ENCODE data around the gene SPATA7. TPM values are rescaled to one million over a fixed set of nuclear protein-coding genes. Genes with fewer than 3 reads are reported as not detected.

SPATA7 gene
- total RNA-seq, 3 donors from 2014 or later: 6.7 to 15.9 (median 7.1) TPM

DNA sequence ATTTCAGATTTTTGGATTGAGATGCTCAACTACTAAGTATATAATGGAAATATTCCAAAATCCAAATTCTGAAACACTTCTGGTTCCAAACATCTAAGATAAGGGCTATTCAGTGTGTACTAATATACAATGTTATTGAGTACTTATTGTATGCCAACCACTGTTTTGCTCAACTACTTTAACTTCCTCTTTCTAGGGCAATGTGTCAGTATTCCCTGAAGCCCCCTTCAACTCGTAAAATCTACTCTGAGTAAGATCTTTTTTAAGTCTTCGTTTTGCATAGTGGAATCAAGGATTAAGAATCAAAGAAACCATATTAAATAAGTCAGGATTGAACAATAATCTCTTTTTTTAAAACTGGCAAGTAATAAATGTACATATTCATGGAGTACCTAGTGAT lies 45.5 kb downstream of the SPATA7 start:
- TF ChIP-seq, protein P1, sequence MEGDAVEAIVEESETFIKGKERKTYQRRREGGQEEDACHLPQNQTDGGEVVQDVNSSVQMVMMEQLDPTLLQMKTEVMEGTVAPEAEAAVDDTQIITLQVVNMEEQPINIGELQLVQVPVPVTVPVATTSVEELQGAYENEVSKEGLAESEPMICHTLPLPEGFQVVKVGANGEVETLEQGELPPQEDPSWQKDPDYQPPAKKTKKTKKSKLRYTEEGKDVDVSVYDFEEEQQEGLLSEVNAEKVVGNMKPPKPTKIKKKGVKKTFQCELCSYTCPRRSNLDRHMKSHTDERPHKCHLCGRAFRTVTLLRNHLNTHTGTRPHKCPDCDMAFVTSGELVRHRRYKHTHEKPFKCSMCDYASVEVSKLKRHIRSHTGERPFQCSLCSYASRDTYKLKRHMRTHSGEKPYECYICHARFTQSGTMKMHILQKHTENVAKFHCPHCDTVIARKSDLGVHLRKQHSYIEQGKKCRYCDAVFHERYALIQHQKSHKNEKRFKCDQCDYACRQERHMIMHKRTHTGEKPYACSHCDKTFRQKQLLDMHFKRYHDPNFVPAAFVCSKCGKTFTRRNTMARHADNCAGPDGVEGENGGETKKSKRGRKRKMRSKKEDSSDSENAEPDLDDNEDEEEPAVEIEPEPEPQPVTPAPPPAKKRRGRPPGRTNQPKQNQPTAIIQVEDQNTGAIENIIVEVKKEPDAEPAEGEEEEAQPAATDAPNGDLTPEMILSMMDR (IDR thresholded peaks at IDR 0.05): no peak
- intact Hi-C loops (cut with DNase I, micrococcal nuclease): no loop called here
- H3K9me3 ChIP-seq: no peaks in the 10 kb centered on the region
- no peak for DNase-seq
- no peaks in the 10 kb centered on the region for H3K36me3 ChIP-seq (ENCODE audit: low read depth)
- H3K4me1 ChIP-seq (ENCODE audit: low read depth): no peaks in the 10 kb centered on the region
- H3K4me3 ChIP-seq: no peak overlapping the region
- no peak for ATAC-seq

DNA sequence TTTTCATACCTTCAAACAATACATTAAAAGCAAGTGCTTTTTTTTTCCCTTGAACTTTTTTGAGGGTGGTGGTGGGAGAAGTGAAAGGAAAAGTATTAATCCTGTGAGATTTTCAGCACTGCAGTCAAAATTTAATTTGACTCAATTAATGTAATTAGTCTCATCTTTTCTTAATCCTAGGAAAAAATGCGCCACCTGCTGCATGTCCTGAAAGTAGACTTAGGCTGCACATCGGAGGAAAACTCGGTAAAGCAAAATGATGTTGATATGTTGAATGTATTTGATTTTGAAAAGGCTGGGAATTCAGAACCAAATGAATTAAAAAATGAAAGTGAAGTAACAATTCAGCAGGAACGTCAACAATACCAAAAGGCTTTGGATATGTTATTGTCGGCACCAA lies 52.2 kb downstream of the SPATA7 start:
- no peak overlapping the region for H3K4me3 ChIP-seq
- no peaks in the 10 kb centered on the region for H3K9me3 ChIP-seq
- TF ChIP-seq, protein P1 (IDR thresholded peaks at IDR 0.05): no peak
- intact Hi-C loops (cut with DNase I, micrococcal nuclease): no loop called here
- DNase-seq: no peak
- no peak for ATAC-seq
- H3K36me3 ChIP-seq (ENCODE audit: low read depth): no peaks in the 10 kb centered on the region
- H3K4me1 ChIP-seq (ENCODE audit: low read depth): no peaks in the 10 kb centered on the region

DNA sequence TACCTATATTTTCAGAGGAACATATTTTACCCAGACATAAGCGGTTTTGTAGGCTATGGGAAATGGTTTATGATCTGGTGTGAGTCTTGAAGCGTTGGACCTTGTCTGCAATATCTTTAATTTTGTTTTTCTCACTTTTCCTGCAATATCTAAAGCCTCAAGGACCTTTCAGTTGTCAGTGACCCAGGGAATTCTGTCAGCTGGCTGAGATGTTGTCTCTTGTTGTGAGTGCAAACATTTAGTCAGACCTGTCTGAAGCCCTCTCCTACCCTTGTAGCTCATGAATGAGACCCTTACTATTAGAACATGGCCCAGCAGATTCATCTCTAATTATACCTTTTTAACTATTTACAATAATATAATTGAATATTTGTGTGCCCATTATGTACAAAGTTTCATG lies 53.6 kb downstream of the SPATA7 start:
- Histone ChIP-seq H3K36me3 (ENCODE audit: low read depth) (no peaks in the 10 kb centered on the region), H3K9me3 (no peaks in the 10 kb centered on the region), H3K4me3 (no peak overlapping the region), H3K4me1 (ENCODE audit: low read depth) (no peaks in the 10 kb centered on the region)
- TF ChIP-seq, protein P1 (IDR thresholded peaks at IDR 0.05): no peak
- intact Hi-C loops (cut with DNase I, micrococcal nuclease): no loop called here
- DNase-seq (no peak), ATAC-seq (no peak)

DNA sequence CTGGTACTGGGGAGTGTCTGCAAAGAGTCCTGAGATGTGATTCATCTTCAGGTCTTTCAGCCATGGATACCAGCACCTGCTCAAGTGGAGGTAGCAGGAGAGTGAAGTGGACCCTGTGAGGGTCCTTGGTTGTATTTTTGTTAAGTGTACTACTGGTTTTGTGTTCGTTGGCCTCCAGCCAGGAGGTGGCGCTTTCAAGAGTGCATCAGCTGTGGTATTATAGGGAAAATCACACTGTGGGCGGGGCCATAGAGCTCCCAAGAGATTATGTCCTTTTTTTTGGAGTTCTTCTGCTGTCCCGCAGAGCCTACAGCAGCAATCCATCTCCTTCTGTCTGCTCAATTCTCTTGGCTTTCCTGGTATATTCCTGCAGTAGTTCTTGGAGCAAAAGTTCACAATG lies 66.8 kb downstream of the SPATA7 start:
- no peaks in the 10 kb centered on the region for H3K4me1 ChIP-seq (ENCODE audit: low read depth)
- intact Hi-C loops (cut with DNase I, micrococcal nuclease): no loop called here
- ATAC-seq (no peak), DNase-seq (no peak)
- no peaks in the 10 kb centered on the region for H3K36me3 ChIP-seq (ENCODE audit: low read depth)
- H3K4me3 ChIP-seq: no peak overlapping the region
- no peaks in the 10 kb centered on the region for H3K9me3 ChIP-seq
- TF ChIP-seq, protein P1 (IDR thresholded peaks at IDR 0.05): no peak

DNA sequence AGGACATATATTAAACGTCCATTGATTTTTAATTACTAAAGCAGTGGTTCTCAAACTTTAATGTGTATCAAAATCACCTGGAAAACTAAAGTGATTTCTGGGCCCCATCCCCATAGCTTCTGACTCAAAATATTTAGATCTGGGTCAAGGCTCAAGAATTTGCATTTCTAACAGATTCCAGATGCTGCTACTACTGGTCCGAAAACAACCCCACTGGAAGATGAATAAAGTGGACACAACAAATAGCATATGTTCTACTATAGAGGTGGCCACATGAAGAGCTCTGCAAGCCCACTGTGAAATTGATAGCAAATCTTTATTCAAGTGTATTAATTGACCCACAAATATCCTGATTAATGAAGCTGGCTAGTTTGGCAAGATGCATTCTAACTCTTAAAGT lies 69.4 kb downstream of the SPATA7 start:
- Histone ChIP-seq H3K36me3 (ENCODE audit: low read depth) (no peaks in the 10 kb centered on the region), H3K4me1 (ENCODE audit: low read depth) (no peaks in the 10 kb centered on the region), H3K4me3 (no peak overlapping the region), H3K9me3 (no peaks in the 10 kb centered on the region)
- DNase-seq (no peak), ATAC-seq (no peak)
- TF ChIP-seq, protein P1 (IDR thresholded peaks at IDR 0.05): no peak
- intact Hi-C loops (cut with DNase I, micrococcal nuclease): no loop called here

DNA sequence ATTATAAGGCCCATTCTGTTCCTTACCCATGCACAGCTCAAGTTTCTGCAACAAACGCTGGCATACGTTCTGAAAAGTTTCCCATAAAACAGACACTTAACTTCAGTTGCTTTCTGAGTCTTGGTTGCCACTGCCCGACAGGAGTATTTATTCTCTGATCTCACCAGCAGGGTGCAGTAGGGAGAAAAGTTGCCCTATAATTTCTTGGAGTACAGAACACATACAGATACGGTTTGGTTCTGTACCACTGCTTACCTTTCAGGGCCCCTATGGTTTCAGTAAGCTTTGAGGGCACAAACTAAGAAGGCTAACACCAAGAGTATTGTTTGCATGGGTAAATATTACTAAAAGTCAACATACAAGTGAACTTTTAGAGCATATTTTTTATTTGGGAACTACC lies 77.9 kb downstream of the SPATA7 start:
- ATAC-seq (peak; percentile 71), DNase-seq (peak in 1 of 3 donors; percentile 32)
- TF ChIP-seq, protein P1 (IDR thresholded peaks at IDR 0.05): no peak
- H3K4me1 ChIP-seq (ENCODE audit: low read depth): no peaks in the 10 kb centered on the region
- no peak overlapping the region for H3K4me3 ChIP-seq
- peaks cover 5% of the 10 kb centered on the region for H3K9me3 ChIP-seq
- intact Hi-C loops (cut with DNase I, micrococcal nuclease): no loop called here
- H3K36me3 ChIP-seq (ENCODE audit: low read depth): no peaks in the 10 kb centered on the region
